Measurements from ENCODE around the gene CCDC57.

Gene CCDC57

GRCh38 chr17:82121246-82121645 is 91.4 kb downstream of the CCDC57 start:
- no peak for DNase-seq (ENCODE audit: low read depth)

GRCh38 chr17:82120148-82120547 is 92.5 kb downstream of the CCDC57 start:
- no peak for DNase-seq (ENCODE audit: low read depth)

- DNase-seq (ENCODE audit: low read depth) = no peak
Observed at GRCh38 chr17:82118815-82119380, 93.7 kb downstream of the CCDC57 start.

DNA sequence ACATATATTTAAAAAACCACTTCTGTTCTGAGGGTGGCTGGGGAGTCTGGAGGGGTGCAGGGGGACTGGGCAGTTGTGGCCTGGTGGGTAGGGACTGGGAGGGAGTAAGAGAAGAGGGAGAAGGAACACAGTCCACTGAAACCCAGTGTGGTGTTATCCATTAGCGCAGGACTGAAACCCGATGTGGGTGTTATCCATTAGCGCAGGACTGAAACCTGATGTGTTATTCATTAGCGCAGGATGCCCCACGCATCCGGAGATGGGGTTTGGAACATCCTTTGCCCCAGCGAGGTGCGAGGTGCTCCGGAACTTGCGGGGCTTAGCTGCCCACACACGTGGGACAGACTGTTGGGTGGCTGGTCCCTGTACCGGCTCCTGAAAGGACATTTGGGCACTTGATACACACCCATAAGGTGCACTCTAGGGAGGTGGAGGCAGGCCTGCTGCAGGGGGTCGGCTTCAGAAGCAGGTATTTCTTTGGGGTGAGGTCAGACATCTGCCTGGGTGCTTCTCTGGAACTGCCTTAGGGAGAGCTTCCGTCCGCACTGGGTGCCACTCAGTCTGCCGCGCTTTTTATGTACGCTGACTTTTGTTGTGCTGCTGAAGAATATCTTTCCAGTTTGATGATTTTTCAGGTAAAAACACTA is 94.4 kb downstream of the CCDC57 start:
- no peak for DNase-seq (ENCODE audit: low read depth)

- DNase-seq (ENCODE audit: low read depth) = no peak
Observed at GRCh38 chr17:82117139-82118090, 95.2 kb downstream of the CCDC57 start.

- no peak for DNase-seq (ENCODE audit: low read depth)
Observed at GRCh38 chr17:82116246-82116645, 96.4 kb downstream of the CCDC57 start.

GRCh38 chr17:82114872-82115271 is 97.8 kb downstream of the CCDC57 start:
- no peak for DNase-seq (ENCODE audit: low read depth)

DNA sequence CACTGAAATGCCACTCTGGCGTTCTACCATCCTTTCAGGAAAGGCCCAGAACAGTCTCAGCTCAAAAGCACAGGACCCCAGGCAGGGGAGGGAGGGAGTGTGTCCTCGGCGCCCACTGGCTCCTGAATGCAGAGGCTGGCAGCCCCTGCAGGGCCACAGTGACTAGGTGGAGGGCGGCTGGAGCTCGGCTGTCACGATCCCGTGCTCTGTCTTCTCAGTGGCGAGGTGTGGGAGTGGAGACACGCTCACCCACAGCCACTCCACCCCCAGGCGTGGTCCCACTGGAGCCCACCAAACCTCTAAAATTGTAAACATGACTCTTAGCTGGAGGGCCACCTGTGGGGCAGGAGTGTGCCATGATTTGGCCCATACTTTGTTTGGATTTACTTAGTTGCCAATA is 98.2 kb downstream of the CCDC57 start:
- DNase-seq (ENCODE audit: low read depth) = no peak

- no peak for DNase-seq (ENCODE audit: low read depth)
Observed at GRCh38 chr17:82113941-82114340, 98.7 kb downstream of the CCDC57 start.

DNA sequence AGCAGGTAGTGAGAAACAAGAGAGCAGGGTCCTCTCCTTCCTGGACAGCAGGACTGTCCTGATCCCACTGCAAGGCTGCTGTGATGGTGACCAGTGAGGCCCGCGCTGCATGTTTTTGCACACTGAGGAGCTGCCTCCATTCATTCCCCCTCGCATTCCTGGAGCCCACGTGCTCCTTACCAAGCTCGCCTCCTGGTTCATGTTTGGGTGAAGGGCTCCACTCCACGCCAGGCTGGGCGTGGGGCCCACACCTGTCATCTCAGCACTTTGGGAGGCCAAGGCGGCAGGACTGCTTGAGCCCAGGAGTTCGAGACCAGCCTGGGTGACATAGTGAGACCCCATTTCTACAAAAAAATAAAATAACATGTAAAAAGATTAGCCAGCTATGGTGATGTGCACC is 99.2 kb downstream of the CCDC57 start:
- DNase-seq (ENCODE audit: low read depth) = no peak

DNA sequence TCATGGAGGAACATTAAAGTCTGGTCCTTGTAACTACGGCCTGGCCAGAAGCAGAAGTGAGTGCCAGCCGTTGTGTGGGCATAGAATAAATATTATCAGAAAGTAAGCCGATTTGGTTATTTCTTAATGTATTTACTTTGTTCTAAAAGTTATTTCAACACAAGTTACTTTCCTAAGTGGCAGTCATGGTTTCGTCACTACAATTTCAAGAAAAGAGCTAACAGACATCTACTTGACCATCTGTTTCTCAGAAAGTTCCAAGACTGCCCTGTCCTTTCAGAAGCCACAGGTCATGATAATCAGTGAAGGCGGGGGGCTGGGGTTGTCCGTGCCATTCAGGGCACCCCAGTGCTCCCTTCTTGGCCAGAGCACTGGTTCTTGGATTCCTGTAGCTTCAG is 99.7 kb downstream of the CCDC57 start:
- no peak for DNase-seq (ENCODE audit: low read depth)

- DNase-seq (ENCODE audit: low read depth) = no peak
Observed at GRCh38 chr17:82112181-82112913, 100.3 kb downstream of the CCDC57 start.

GRCh38 chr17:82110298-82110697 is 102.3 kb downstream of the CCDC57 start:
- no peak for DNase-seq (ENCODE audit: low read depth)

DNA sequence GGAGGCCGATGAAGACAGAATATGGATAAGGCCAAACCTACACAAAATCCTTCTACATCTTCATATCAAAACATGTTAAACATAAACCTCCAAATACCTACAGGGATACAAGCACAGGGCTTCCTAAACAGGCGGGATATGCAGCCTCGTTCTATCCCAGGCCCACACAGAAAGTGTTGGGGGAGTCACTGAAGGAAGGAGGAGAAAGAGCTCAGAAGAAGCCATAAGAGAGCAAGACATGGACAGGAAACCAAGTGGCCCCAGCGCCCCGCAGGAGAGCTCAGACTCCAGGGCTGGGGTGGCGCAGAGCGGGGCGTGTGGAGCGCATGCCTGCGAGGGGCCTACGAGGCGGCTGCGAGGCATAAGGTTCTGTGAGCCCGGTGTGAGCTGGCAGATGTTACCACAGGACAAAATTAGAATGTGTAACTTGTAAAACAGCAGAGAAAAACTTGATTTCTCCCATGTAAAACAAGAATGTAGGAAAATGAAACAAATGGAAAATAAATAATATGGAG is 103.6 kb downstream of the CCDC57 start:
- no peak for DNase-seq (ENCODE audit: low read depth)

GRCh38 chr17:82108496-82108945 is 104.1 kb downstream of the CCDC57 start:
- DNase-seq (ENCODE audit: low read depth) = no peak

DNA sequence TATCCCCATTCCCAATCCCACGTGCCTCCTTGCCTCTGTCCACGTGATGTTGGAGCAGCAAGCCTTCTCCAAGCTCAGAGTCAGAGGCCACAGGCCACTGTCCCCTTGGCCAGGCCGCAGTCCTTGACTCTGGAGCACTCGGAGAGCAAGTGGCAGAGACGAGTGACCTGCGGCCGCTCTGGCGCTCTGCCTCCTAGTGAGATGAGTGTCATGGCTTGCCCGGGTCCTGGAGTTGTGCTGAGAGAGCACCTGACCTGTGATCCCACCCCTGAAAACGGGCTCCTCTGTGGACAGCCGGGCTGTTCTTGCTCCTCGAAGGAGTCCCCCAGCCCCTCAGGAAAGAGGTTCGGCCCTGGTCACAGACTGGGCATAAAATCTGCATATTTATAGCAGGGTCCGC is 104.6 kb downstream of the CCDC57 start:
- DNase-seq (ENCODE audit: low read depth) = no peak

GRCh38 chr17:82107341-82107860 is 105.2 kb downstream of the CCDC57 start:
- no peak for DNase-seq (ENCODE audit: low read depth)

DNA sequence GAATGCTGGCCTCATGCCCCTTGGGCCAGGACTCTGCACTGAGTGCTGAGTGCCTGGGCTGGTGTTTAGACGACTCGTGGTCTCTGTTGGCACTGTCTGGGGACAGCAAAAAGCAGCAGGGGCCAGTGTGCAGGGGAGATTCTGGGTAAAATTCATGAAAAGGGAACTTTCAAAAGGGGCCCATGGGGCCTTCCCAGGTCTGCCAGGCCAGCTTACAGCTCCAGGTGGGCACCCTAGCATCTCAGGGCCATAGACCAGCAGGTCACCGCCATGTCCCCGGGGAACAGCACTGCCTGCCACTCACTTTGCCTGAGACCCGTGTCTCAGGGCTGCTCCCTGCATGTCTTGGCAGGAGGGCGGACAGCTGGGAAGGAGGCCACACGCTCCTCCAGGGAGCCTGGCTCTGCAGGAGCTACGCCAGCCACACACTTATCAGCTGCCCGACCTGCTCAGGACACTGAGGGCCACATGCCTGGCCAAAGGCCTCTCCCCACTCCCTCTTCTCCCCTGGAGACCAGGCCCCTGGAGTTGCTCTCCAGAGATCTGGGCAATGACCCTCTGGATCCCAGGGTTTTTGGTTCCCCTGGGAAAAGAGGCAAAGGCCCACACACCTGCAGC is 105.8 kb downstream of the CCDC57 start:
- no peak for DNase-seq (ENCODE audit: low read depth)

- DNase-seq (ENCODE audit: low read depth) = peak; percentile 53
Observed at GRCh38 chr17:82105882-82106687, 106.6 kb downstream of the CCDC57 start.

DNA sequence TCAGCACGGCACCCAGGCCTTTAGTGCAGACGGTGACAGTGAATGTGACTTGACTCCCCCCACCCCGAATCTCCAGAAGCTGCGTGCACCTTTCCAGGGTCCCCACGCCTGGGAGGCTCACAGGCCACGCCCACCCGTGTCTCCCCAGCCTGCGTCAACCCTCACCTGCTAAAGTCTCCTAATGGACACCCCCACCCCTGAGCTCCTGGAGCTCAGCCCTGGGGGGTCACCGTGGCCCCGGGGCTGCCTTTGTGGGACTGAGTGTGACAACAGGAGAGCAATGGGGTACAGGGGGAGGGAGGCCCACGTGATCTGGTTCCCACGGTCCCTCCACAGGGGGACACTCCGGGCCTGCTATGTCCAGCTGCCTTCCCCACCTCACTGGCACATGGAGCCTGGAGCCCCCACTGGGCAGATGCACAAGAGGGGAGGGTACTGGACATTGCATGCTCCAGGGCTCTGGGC is 107.2 kb downstream of the CCDC57 start:
- DNase-seq (ENCODE audit: low read depth) = no peak
